HG03354 (cell line): Measurements from ENCODE around the gene KAT14.
"Not testable (repeated sequence)": the region's sequence is repeated elsewhere in the genome, so short reads cannot be mapped to it uniquely, and the experiment has no call there.

Source experiments
- ATAC-seq: cut with Tn5 transposase; IDR thresholded peaks from one replicate; pipeline ENCODE4 v1.9.1; 2021; ENCODE audit warnings: mild to moderate bottlenecking; ENCODE audit not compliant: unreplicated experiment, poor library complexity, severe bottlenecking

The KAT14 gene

DNA sequence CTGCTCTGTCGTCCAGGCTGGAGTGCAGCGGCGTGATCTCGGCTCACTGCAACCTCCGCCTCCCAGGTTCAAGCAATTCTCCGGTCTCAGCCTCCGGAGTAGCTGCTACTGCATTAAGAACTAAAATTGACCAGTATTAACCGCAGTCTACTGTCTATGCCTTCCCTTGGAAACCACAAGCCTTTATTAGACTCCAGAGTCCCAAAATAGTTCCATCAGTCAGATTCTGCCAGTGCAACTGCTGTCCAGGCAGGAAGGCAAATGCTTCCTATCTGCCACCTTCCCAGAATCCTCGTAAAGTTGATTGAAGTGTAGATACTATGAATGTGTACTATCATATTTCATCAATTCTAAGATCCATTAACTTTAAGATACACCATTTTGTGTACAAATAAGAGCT lies 16.7 kb downstream of the KAT14 start:
- ATAC-seq = no peak

DNA sequence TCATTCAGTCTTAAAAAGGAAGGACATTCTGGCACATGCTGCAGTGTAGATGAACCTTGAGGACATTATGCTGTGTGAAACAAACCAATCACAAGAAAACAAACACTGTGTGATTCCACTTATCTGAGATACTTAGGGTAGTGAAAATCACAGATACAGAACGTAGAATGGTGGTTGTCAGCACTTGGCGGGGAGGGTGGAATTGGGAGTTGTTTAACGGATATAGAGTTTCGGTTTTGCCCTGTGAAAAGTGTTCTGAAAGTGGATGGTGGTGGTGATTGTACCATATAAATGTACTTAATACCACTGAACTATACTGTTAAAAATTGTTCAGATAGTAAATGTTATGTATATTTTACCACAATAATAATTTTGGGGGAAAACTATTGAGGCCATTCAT lies 18.4 kb downstream of the KAT14 start:
- ATAC-seq = no peak

GRCh38 chr20:18164356-18164755 lies 26.7 kb downstream of the KAT14 start:
- no peak for ATAC-seq

DNA sequence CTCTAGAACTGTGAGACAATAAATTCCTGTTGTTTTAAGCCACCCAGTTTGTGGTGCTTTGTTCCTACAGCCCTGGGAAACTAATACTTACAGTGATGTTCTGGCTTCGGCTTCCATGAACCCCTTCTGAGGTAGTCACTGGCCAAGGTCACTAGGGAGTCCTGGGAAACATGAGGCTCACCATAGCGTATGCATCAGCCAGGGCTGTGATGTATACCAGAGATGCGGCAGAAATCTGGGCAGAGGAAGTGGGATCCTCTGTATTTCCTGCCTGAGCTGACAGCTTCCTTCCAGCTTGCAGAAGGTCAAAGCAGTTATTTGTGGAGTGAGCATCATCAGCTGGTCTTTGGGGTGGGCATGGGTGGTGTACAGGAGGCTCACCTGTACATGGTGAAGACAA lies 27.9 kb downstream of the KAT14 start:
- ATAC-seq = no peak

DNA sequence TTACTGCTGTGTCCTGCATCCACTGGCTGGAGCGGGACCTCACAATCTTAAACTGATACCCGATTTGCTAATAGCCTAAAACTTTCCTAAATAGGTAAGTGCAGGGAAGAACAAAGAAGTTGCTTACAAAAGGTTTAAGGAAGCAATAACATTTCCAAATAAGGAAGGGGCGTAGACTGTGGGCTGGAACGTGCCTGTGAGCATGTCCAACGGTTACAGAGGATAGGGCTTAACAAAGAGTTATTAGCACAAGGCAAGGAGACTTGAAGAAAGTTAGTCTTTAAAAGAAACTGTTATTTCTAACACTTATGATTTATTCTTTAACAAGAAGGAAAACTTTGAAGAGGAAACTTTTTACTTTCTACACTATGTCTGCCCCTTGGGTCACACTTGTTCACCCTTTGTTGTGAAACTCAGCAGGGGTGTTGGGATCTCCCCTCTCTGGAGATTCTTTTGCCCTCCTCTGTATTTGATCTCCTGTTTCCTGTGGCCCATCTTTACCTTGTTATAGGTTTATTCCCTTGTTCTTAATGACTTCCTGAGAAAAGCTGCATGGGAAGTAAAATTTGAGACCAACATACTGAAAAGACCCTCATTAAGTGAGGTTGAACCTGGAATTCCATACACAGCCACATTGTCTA lies 28.7 kb downstream of the KAT14 start:
- no peak for ATAC-seq

DNA sequence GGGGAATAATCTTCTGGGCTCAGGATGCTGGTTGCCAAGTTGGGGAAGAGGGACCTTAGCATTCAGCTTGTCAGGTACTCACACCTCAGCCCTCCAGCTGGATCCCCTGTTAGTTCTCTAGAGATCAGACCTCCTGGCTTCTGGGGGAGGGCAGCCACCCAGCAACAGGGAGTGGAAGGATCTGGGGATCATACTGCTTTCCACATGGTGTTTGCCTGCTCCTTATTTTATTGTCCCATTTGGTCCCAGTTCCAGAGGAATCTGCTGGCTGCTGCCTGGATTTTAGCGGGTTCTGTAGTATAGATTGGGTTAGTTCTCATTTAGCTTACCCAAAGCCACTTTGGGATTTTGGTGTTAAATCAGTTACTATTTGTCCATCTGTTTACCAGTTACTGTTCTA lies 29.3 kb downstream of the KAT14 start:
- ATAC-seq = no peak

- ATAC-seq = no peak
Measured at GRCh38 chr20:18172379-18172778, 34.7 kb downstream of the KAT14 start.

DNA sequence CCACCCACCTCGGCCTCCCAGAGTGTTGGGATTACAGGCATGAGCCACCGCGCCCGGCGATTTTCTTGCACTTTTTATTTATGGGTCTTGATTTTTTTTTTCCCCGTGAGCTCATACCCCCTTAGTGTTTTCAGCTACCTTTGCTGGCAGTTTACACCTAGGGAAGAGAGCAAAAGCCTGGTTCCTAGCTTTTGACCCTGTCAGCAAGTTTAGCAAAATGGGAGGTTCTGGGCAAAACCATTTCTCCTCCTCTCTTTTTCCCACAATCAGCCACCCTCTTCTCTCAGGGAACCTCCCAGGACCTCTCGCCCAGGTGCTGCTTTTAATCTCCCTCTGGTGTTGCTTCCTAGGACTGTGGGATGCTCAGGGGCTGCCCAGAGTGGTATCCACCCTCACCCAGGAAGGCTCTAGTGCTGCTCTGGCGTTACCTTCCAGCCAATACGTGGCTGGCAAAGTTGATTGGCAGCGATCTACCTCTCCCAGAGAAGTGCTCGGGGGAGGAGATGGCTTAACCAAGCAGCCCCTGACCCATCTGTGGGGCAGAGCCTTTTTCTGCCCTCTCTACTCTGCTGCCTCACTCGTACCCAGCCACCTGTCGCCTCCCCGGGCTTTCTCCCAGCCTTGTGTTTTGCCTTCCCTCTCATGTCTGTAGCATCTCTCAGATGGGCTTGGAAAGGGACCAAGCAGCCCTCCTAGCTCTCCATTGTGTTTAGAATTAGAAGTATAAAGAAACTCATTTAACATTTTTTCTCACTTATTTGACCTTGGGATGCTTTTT lies 37.4 kb downstream of the KAT14 start:
- no peak for ATAC-seq

- ATAC-seq = no peak
Measured at GRCh38 chr20:18176318-18176785, 38.7 kb downstream of the KAT14 start.

DNA sequence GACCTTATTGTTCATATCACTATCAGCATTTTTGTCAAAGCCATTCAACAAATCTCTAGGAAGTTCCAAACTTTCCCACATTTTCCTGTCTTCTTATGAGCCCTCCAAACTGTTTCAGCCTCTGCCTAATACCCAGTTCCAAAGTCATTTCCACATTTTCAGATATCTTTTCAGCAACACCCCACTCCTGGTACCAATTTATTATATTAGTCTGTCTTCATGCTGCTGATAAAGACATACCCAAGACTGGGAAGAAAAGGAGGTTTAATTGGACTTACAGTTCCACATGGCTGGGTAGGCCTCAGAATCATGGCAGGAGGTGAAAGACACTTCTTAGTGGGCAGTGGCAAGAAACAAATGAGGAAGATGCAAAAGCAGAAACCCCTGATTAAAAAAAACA lies 42.7 kb downstream of the KAT14 start:
- not testable (repeated sequence) for ATAC-seq

- no peak for ATAC-seq
Measured at GRCh38 chr20:18180815-18181214, 43.2 kb downstream of the KAT14 start.

DNA sequence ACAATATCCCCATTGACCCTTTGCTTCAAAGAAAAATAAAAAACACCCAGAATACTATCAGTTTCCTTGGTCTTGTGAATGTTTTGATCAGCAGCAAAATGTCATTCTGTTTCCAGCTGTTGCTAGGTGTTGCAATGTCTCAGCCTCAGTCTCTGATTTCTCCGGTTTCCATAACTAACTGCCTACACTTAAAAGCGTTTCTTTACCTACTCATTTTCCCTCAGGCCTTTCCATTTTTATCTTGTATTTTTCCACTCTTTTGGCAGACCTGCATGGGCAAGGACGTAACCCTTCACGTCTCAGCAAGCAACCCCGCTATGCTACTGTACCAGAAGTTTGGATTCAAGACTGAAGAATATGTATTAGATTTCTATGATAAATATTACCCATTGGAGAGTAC lies 49.4 kb downstream of the KAT14 start:
- ATAC-seq = no peak

DNA sequence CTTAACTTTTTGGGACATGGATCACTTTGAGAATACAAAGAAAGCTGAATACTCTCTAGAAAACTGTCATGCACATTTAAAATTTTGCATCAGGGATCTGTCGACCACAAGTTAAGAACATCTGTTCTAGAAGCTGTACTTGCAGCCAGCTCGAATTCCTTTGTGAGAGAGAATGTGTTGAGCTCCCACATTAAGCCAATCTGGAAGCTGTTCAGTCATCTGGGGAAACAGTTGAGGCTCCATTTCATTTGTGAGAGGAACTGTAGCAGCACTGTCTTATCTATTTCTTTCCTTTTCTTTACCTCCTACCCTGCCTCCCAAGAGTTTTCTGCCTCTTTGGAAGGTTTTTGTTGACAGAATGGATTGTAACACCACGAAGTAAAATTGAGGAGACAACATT lies 50.8 kb downstream of the KAT14 start:
- ATAC-seq = no peak

DNA sequence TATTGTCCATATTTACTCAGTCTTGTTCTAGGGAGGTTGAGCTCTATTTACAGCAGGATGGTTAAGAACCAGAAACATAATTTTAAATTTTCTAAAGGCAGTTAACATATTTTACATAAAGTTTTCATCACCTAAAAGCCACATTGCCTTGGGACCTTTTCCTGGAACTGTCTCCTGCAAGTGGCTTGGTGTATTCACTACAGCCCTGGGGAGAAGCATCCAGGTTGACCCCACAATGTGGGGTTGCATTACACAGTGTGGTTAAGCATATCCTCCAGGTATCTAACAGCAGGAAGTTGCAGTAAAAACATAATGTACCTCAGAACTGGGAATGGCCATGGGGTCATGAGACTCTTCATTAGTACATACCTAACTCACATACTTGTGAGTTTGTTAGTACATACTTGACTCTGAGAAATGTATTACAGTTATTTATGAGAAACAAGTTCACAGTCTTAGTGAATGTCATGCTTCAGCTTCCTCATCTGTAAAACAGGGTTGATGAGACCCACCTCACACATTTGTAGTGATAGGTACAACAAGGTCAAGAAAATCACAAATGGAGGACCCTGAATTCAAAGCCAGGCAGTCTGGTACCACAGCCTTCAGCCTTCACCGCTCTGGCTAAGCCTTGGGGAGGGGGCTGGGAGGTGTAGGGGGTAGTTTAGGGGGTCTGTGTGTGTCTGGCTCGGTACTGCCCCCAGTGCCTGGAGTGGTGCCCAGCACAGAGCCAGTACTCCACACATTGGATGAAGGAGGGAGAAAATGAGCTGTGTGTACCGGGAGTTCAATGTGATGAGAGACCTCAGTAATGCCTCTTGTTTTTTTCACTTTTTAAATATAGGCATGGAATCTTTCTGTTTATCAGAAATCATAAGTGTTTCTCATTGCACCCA lies 52.9 kb downstream of the KAT14 start:
- no peak for ATAC-seq

- no peak for ATAC-seq
Measured at GRCh38 chr20:18191306-18191705, 53.6 kb downstream of the KAT14 start.

DNA sequence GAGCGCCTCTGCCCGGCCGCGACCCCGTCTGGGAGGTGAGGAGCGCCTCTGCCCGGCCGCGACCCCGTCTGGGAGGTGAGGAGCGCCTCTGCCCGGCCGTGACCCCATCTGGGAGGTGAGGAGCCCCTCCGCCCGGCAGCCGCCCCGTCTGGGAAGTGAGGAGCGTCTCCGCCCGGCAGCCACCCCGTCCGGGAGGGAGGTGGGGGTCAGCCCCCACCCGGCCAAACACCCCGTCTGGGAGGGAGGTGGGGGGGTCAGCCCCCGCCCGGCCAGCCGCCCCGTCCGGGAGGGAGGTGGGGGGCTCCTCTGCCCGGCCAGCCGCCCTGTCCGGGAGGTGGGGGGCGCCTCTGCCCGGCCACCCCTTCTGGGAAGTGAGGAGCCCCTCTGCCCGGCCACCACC lies 56.8 kb downstream of the KAT14 start:
- not testable (repeated sequence) for ATAC-seq

- no peak for ATAC-seq
Measured at GRCh38 chr20:18195931-18196330, 58.3 kb downstream of the KAT14 start.

DNA sequence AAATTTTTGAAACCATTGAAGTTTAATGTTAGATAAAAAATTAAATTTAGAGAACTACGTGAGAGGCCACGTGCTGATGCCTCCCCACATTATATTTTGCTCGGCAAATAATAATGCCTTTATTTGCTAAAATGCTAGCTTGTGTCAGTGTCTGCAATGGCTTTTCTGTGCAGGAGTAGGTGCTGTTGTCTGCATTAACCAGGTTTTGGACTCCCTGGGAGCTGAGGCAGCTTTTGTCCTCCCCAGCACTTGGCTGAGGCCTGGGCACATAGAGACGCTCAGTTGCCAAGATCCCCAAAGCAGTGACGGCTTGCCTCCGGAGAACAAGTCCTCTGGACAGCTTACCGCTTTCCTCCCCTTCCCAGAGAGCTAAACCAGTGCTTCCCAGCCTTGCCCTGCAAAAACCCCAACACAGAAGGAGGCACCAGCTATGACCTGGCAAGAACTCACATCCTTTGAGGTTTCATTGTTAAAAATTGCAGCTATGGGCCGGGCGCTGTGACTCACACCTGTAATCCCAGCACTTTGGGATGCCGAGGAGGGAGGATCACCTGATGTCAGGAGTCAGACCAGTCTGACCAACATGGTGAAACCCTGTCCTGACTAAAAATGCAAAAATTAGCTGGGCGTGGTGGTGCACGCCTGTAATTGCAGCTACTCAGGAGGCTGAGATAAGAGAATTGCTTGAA lies 59.9 kb downstream of the KAT14 start:
- no peak for ATAC-seq

DNA sequence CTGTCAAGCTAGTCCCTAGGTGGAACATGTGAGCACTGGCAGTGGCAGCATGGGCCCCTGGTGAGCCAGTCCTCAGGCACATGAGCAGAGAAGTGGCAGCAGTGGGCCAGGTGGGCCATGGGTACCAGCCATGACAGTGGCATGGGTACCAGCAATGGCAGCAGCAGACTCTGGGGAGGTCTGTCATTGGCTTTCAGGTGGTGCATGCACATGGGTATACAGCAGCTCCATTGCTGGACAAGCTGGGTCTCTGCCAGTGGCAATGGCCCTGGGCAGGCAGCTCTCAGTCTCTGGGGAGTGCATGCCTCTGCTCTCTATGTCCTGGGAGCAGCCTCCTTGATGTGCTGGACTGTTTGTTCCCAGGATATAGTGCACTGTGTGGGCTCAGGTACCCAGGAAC lies 65.3 kb downstream of the KAT14 start:
- ATAC-seq = no peak

- not testable (repeated sequence) for ATAC-seq
Measured at GRCh38 chr20:18203700-18204099, 66.0 kb downstream of the KAT14 start.
